ENCODE measurements around the gene S1PR2. TPM values are rescaled to one million over a fixed set of nuclear protein-coding genes. Genes with fewer than 3 reads are reported as not detected.

S1PR2 gene
- total RNA-seq, result 1.0 and 1.3 TPM in 2 replicates
- polyA plus RNA-seq, result 0.70 and 1.3 TPM in 2 replicates
- 0.34 and 0.58 TPM in 2 replicates for polyA plus RNA-seq (2011; cell fraction: cytosol; rRNA removed)
- 0.34 and 0.69 TPM in 2 replicates for polyA plus RNA-seq (2011; cell fraction: nucleus; rRNA removed)
- polyA plus RNA-seq (2012), result 0.29 and 0.37 TPM in 2 replicates
- 1.6 and 3.0 TPM in 2 replicates for polyA minus RNA-seq
- 5.1 TPM for polyA minus RNA-seq (2011; cell fraction: cytosol; rRNA and poly(A)+ RNA removed)
- 0.48 and 0.87 TPM in 2 replicates for polyA minus RNA-seq (2011; cell fraction: nucleus; rRNA and poly(A)+ RNA removed)
- percentile 29 among the genes with signal in this experiment for Bru-seq, nascent RNA
- percentile 31 among the genes with signal in this experiment for BruChase-seq, experiment 1, labeled RNA remaining after a 6-hour chase
- BruChase-seq, experiment 2, labeled RNA remaining after a 2-hour chase, result percentile 37 among the genes with signal in this experiment
- long read RNA-seq, result 0 reads

- POLR2A ChIA-PET, result interaction anchor here (0.5 kb wide), 1 partner anchor 117 kb away, joined by 10 read pairs; no protein-coding TSS in a partner anchor
- BruUV-seq (replicated peaks), result no TSS peak
- Histone ChIP-seq H3K9ac (replicated peaks; ENCODE audit: extremely low read depth, insufficient read depth, low read length) (peak within 1 kb of the TSS; percentile 61), H3K4me1 (ENCODE audit: control insufficient read depth, extremely low read depth, insufficient read depth, low read length) (peaks cover 9% of the 10 kb centered on the region), H3K79me2 (ENCODE audit: control insufficient read depth, insufficient read depth, low read length) (no peaks in the 10 kb centered on the region), H3K9me3 (replicated peaks; ENCODE audit: control insufficient read depth, insufficient read depth, low read length) (no peaks in the 10 kb centered on the region), H2AFZ (ENCODE audit: low read depth, low read length) (peak within 1 kb of the TSS; percentile 87), H3K27ac (ENCODE audit: insufficient read depth, low read depth, low read length) (no peak within 1 kb of the TSS), H3K9me1 (replicated peaks; ENCODE audit: control insufficient read depth, extremely low read depth, insufficient read depth, low read length) (no peaks in the 10 kb centered on the region), H3K27me3 (ENCODE audit: control insufficient read depth in 2 of 2, insufficient read depth in 2 of 2, low read length in 2 of 2) (no peaks in the 10 kb centered on the region), H3K4me3 (replicated peaks in 1 of 3; ENCODE audit: insufficient read depth in 1 of 3, low read depth in 1 of 3, low read length in 3 of 3) (peak within 1 kb of the TSS; percentile 44 to 71 (median 68)), H4K20me1 (replicated peaks; ENCODE audit: control insufficient read depth, extremely low read depth, insufficient read depth, low read length) (no peaks in the 10 kb centered on the region), H3K36me3 (ENCODE audit: control insufficient read depth in 2 of 2, extremely low read depth in 1 of 2, insufficient read depth in 2 of 2, low read length in 2 of 2) (no peaks in the 10 kb centered on the region), H3K4me2 (ENCODE audit: insufficient read depth, low read length) (peak within 1 kb of the TSS; percentile 73)
- TF ChIP-seq FOS (IDR thresholded peaks at IDR 0.05; ENCODE audit: borderline replicate concordance, insufficient read depth, low read length) (no peak), EZH2 (IDR thresholded peaks at IDR 0.05; ENCODE audit: borderline replicate concordance, low read depth, low read length, severe bottlenecking) (no peak), MAX (IDR thresholded peaks at IDR 0.05; ENCODE audit: insufficient read depth, insufficient read length) (no peak), POLR2A (IDR thresholded peaks at IDR 0.05; ENCODE audit: low read depth, low read length) (no peak), CTCF (IDR thresholded peaks at IDR 0.05; ENCODE audit: extremely low read depth in 1 of 2, insufficient read depth in 1 of 2, low read depth in 1 of 2, low read length in 2 of 2) (no peak), JUN (IDR thresholded peaks at IDR 0.05; ENCODE audit: borderline replicate concordance, insufficient read depth, insufficient read length, low read depth) (no peak), POLR2AphosphoS5 (IDR thresholded peaks at IDR 0.05; ENCODE audit: insufficient read depth, low read depth, low read length) (no peak), GATA2 (IDR thresholded peaks at IDR 0.05; ENCODE audit: insufficient read depth, insufficient read length, low read depth, low read length) (no peak), MYC (IDR thresholded peaks at IDR 0.05; ENCODE audit: low read depth, low read length) (no peak)
- CTCF ChIA-PET, result interaction anchor here (1.0 to 7.0 kb wide), 3 partner anchors 9 to 19 kb away, joined by 3 to 48 read pairs (median 10); no protein-coding TSS in a partner anchor
- intact Hi-C loops (cut with micrococcal nuclease) (loop anchor here (2.0 kb wide), 1 partner anchor 36 kb away; the partner anchor contains the start of gene DNMT1), dilution Hi-C loops (cut with MboI; ENCODE audit: extremely low pct_ligation_motif_present, low sequenced_read_pairs) (no loop called here)
- DNase-seq (ENCODE audit: low read depth, low spot score) (peak; percentile 31), FAIRE-seq (peak; percentile 48)
Measured at GRCh38 chr19:10230861-10231611, at the start of gene S1PR2. Gene S1PR2, minus strand, starts transcription at chr19:10231331. Its CDS starts 6,426 bp downstream, at chr19:10224905.
